NCI-H774 (cell line): Measurements from ENCODE around the gene TEAD2.
"Not testable (repeated sequence)": the region's sequence is repeated elsewhere in the genome, so short reads cannot be mapped to it uniquely, and the experiment has no call there.

ENCODE experiments used
- DNase-seq: peaks from one replicate; lab custom pipeline; 2025; lab: John Stamatoyannopoulos, UW

The TEAD2 gene

DNA sequence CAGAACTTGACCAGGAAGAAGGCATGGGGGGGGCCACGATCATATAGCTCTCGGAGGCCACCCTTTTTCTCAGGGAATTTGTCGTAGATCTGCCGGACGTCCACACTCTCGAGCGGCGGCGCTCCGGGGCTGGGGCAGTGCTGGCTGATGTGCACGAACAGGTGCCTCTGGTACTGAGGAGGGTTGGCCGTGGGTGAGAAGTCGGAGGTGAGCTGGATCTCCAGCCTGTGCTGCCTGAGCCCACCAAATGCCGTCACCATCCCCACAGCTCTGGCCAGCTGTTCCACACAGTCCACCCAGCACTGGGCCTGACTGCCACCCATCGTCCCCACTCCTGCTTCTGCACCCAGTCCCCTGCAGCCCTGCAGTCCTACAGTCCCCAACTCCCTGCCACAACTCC lies 15.0 kb downstream of the TEAD2 start:
- no peak for DNase-seq

DNA sequence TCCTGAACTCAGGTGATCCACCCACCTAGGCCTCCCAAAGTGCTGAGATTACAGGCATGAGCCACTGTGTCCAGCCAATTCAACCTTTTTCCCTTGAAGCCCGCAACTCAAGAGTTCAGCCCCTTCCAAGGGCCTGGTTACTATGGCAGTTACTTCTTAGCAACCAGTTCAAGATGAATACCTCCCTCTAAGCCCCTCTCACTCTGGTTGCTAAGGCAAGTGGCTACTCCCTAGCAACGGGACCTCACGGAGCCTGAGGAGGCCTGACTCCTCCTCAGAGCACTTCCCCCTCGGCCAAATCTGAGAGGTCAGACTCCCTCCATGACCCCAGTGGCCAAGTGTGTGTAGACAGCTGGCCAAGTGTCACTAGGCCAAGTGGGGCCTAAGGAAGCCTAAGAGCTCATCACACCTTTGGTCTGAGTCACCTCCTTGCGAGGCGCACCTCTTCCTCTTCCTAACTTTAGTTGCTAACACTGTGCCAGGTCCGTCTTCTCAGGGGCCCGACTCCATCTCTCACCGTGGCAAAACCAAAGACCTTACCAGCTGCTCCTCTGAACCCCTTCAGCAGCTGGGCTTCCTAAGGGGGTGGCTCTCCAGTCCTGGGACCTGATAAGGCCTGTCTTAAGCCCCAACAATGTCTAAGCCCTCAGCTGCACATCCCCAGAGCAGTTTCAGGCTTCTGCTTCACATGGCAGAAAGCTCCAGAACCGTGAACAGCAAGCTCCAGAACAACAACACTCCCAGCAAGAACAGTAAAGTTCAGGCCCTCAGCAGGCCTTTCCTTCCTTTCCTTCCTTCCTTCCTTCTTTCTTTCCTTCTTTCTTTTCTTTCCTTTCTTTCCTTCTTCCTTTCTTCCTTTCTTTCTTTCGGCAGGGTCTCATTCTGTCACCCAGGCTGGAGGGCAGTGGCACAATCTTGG lies 17.5 kb downstream of the TEAD2 start:
- DNase-seq: no peak

DNA sequence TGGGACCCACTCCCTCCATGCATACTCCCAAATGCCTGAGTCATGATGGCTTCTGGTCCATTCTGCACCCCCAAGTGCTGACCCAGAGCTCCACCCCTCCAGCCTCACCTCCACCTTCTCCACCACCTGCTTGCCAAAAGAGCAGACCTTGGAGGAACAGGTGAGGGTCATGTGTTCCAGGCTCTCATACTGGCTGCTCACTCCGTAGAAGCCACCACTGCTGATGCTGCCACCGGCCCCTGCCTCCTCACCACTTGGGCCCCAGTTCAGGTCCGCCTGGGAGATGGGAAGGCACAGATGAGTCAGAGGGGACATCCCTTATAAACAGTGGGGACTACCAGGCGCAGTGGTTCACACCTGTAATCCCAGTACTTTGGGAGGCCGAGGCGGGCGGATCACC lies 19.1 kb downstream of the TEAD2 start:
- no peak for DNase-seq

GRCh38 chr19:49342291-49342721 lies 19.9 kb downstream of the TEAD2 start:
- no peak for DNase-seq

GRCh38 chr19:49340865-49341718 lies 21.1 kb downstream of the TEAD2 start:
- DNase-seq: no peak

DNA sequence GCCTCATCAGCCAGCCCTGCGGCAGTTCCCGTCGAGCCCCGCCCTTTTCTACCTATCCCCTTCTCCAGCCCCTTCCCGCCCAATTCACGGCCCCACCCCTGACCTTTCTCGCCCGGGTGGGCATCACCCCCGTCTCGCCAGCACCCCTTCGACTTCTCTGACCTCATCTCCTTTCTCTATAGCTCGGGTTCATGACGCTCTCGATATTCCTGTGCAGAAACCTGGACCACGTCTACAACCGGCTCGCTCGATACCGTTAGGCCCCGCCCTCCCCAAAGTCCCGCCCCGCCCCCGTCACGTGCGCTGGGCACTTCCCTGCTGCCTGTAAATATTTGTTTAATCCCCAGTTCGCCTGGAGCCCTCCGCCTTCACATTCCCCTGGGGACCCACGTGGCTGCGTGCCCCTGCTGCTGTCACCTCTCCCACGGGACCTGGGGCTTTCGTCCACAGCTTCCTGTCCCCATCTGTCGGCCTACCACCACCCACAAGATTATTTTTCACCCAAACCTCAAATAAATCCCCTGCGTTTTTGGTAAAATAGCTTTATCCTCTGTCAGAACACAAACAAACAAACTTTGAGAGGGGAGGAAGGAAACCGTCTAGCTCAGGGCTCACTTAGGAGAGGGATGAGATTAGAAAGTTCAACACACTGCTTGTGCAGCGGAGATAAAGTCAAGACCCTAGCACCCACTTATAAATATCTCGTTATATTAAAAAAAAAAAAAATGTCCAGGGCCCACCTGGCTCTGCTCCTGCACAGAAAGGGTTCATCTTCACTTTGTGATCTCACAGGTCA lies 21.9 kb downstream of the TEAD2 start:
- DNase-seq: no peak

- no peak for DNase-seq
Observed at GRCh38 chr19:49339301-49340068, 22.7 kb downstream of the TEAD2 start.

DNA sequence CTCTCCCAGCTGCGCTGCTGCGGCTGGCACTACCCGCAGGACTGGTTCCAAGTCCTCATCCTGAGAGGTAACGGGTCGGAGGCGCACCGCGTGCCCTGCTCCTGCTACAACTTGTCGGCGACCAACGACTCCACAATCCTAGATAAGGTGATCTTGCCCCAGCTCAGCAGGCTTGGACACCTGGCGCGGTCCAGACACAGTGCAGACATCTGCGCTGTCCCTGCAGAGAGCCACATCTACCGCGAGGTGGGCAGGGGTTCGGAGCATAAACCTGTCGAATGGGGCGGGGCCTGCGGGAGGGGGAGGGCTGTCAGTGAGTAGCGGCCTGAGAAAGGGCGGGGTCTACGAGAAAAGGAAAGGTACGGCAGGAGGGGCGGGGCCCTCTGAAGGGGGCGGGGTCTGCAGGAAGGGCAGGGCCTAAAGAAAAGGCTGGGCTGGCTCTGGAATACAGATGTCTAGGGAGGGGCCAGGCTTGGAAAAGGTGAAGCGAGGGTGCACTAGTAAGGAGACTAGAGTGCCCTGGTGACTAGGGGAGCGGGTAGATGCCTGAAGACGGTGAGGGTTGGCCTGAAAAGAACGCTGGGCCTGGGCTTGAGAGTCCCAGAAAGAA lies 23.4 kb downstream of the TEAD2 start:
- no peak for DNase-seq

GRCh38 chr19:49338023-49338677 lies 24.1 kb downstream of the TEAD2 start:
- DNase-seq: no peak

- no peak for DNase-seq
Observed at GRCh38 chr19:49337267-49338022, 24.8 kb downstream of the TEAD2 start.

DNA sequence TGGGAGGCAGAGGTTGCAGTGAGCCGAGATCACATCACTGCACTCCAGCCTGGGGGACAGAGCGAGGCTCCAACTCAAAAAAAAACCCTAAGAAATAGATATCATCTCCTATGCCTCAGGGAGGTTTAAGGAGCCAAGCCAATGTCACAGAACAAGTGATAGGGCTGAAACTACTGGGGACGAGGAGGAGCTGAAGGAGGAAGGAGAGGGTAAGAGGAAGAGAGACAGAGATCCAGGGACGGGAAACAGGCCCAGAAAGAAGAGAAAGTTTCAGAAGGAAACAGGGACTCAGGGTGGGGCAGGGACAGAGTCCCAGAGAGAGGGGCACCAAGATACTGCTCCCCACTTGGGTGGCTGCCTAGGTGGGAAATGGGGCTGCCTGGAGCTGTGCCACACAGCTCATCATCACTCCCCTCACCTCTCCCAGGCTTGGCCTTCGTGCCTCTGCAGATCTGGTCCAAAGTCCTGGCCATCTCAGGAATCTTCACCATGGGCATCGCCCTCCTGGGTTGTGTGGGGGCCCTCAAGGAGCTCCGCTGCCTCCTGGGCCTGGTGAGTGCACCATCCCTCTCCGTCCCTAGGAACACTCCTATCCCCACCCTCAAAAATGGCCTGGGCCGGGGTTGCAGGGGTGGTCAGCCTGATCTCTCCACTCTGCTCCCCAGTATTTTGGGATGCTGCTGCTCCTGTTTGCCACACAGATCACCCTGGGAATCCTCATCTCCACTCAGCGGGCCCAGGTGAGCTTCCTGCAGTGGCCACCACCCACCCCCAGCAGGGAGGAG lies 25.5 kb downstream of the TEAD2 start:
- no peak for DNase-seq

DNA sequence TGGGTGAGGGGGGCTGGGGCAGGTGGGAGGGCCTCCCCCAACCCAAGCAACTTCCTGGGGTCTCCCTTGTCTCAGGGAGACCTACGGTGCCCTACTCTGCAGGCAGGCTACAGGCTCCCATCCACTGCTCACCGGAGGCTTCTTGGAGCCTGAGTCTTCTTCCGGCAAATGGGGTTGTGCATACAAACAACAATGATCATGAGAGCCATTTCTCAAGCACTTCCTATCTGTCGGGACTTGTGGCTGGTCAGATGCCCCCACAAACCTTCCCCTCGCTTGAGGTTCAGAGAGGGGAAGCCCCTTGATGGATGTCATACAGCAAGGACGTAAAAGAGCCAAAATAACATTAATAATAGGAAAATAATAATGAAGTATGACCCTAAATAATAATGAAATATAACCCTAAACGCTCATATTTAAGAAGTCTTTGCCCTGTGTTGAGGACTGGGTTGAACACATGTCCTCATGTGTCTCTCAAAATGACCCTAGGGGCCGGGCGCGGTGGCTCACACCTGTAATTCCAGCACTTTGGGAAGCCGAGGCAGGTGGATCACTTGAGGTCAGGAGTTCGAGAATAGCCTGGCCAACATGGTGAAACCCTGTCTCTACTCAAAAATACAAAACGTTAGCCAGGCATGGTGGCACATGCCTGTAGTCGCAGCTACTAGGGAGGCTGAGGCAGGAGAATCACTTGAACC lies 26.3 kb downstream of the TEAD2 start:
- DNase-seq: no peak

- DNase-seq: no peak
Observed at GRCh38 chr19:49335071-49335783, 27.0 kb downstream of the TEAD2 start, which contains the start of gene CD37. CD37 (plus strand) TSS chr19:49335406; CDS start chr19:49335541, 135 bp downstream.

DNA sequence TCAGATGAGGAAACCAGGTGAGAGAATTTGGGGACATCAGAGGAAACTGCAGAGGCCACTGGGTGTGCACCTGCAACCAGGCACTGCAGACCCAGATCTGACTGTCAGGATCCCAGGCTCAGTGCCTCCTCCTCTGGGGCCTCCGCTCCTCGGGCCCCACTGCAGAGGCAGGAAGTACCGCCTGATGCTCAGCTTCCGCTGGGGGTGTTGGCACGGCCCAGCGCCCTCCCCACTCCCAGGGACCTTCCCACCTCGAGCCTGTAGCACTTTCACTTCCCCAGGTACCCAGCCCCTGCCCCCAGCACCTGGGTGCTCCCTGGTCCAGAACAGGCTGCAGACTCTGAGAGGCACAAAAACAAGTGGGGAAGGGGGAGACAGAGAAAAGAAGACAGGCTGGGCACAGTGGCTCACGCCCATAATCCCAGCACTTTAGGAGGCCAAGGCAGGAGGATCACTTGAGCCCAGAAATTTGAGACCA lies 28.4 kb downstream of the TEAD2 start:
- no peak for DNase-seq

- no peak for DNase-seq
Observed at GRCh38 chr19:49333418-49333805, 28.8 kb downstream of the TEAD2 start.

DNA sequence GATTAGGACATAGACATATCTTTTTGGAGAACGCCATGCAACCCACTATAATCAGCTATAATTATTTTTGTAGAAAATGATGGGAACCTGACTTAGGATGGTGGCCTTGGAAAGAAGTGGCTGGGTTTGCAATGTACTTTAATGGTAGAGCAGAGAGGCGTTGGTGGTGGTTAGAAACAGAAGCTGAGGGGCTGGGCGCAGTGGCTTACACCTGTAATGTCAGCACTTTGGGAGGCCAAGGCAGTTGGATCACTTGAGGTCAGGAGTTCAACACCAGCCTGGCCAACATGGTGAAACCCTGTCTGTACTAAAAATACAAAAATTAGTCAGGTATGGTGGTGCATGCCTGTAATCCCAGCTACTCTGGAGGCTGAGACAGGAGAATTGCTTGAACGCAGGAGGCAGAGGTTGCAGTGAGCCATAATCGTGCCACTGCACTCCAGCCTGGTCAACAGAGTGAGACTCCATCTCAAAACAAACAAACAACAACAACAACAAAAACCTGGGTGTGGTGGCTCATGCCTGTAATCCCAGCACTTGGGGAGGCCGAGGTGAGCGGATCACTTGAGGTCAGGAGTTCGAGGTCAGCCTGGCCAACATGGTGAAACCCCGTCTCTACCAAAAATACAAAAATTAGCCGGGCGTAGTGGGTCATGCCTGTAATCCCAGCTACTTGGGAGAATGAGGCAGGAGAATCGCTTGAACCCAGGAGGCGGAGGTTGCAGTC lies 29.4 kb downstream of the TEAD2 start:
- DNase-seq: not testable (repeated sequence)
